PFSK-1 (cell line): ENCODE measurements around the gene TEF.

Experiments
- POLR2AphosphoS5 ChIP-seq: IDR thresholded peaks from 2 replicates; pipeline ENCODE4 v1.6.1; 2012; ENCODE audit warnings: low read depth, mild to moderate bottlenecking, control low read depth, low read length, moderate library complexity
- SIN3A ChIP-seq: IDR thresholded peaks from 2 replicates; pipeline ENCODE4 v1.6.1; 2012; ENCODE audit warnings: mild to moderate bottlenecking, low read length, moderate library complexity, borderline replicate concordance; ENCODE audit not compliant: insufficient read depth

GRCh38 chr22:41429951-41430332 lies 48.2 kb downstream of the TEF start:
- TF ChIP-seq SIN3A (no peak), POLR2AphosphoS5 (no peak)
